Measurements from ENCODE around the gene C2CD2.

C2CD2 gene

DNA sequence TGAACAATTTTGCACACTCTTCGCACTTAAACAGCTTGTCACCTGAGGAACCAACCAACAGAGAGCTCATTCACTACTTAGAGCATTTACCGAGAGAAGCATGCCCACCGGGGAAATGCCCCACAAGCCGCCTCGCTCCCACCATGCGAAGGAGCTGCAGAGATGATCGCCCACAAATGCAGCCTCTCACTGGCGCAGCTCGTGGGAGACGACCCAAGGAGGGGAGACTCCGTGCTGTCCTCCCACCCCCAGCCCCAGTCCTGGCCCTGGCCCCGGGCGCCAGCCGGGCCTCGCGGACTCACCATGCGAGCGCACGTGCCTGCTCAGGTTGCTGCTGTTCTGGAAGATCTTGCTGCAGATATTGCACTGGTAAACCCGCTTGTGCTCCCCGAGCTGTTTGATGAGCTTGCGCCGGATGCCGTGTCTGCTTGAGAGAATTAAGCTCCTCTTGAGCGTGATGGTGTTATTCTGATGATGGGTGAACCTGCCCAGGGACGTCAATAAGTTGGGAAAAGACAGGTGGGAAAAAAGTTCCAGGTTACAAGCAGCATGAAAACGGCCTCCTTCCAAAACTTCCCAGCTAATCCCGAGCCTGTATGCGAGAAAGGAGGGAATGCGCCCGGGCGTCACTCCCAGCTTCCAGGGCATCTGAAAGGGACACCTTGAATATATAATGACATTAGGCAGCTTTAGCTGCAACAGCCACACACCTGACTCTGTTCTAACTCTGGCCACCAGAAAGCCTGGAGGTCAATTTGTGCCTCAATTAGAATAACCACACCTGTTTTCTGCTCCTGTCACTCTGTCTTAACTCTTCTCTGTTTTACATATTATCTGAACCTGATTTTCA, 117.4 kb downstream of the C2CD2 start:
- H3K4me1 Mint-ChIP-seq: peaks cover 28% of the 10 kb centered on the region
- TF ChIP-seq, protein P1, sequence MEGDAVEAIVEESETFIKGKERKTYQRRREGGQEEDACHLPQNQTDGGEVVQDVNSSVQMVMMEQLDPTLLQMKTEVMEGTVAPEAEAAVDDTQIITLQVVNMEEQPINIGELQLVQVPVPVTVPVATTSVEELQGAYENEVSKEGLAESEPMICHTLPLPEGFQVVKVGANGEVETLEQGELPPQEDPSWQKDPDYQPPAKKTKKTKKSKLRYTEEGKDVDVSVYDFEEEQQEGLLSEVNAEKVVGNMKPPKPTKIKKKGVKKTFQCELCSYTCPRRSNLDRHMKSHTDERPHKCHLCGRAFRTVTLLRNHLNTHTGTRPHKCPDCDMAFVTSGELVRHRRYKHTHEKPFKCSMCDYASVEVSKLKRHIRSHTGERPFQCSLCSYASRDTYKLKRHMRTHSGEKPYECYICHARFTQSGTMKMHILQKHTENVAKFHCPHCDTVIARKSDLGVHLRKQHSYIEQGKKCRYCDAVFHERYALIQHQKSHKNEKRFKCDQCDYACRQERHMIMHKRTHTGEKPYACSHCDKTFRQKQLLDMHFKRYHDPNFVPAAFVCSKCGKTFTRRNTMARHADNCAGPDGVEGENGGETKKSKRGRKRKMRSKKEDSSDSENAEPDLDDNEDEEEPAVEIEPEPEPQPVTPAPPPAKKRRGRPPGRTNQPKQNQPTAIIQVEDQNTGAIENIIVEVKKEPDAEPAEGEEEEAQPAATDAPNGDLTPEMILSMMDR (IDR thresholded peaks at IDR 0.05): no peak
- peaks cover 22% of the 10 kb centered on the region for H3K9me3 Mint-ChIP-seq
- peak overlapping the region; percentile 93 for H3K27ac Mint-ChIP-seq
- H3K4me3 Mint-ChIP-seq: no peak overlapping the region
- DNase-seq: no peak
- H3K27me3 Mint-ChIP-seq (ENCODE audit: low read depth, poor library complexity): peaks cover 4% of the 10 kb centered on the region
- H3K36me3 Mint-ChIP-seq (ENCODE audit: low read depth): peaks cover 59% of the 10 kb centered on the region

DNA sequence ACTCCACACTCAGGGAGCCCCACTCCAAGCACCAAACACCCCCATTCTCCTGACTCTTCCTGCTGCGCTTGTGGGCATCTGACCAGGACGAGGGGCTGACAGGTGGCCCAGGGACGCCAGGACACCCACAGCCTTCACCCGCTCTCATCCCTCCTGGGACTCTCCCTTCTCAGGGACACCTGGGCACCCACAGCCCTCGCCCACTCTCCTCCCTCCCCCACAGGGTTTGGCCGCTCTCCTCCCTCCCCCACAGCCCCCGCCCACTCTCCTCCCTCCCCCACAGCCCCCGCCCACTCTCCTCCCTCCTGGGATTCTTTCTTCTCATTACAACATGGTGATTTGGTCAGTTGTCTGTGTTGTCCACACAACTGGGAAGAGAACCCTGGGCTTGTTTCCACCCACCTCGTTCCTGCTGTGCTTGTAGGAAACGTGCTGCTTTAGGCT, 118.1 kb downstream of the C2CD2 start:
- H3K9me3 Mint-ChIP-seq: peaks cover 15% of the 10 kb centered on the region
- peak overlapping the region; percentile 96 for H3K27ac Mint-ChIP-seq
- H3K27me3 Mint-ChIP-seq (ENCODE audit: low read depth, poor library complexity): peaks cover 4% of the 10 kb centered on the region
- TF ChIP-seq, protein P1 (IDR thresholded peaks at IDR 0.05): no peak
- peaks cover 29% of the 10 kb centered on the region for H3K4me1 Mint-ChIP-seq
- no peak overlapping the region for H3K4me3 Mint-ChIP-seq
- DNase-seq: no peak
- H3K36me3 Mint-ChIP-seq (ENCODE audit: low read depth): peaks cover 52% of the 10 kb centered on the region
